ENCODE measurements around the gene RACK1.
A peak's percentile ranks its signal among the peaks of the same experiment; 100 is the strongest.

The RACK1 gene

GRCh38 chr5:181190711-181191525 lies 52.8 kb downstream of the RACK1 start:
- no peaks in the 10 kb centered on the region for H3K27me3 ChIP-seq (ENCODE audit: insufficient read depth, poor library complexity, severe bottlenecking)
- DNase-seq (ENCODE audit: low read depth in 1 of 2, low spot score in 1 of 2): peak in 1 of 2 experiments; percentile 63
- peak overlapping the region; percentile 81 for H3K27ac ChIP-seq (replicated peaks)
- H3K4me3 ChIP-seq (replicated peaks; ENCODE audit: insufficient read depth, low read length): peak overlapping the region; percentile 86
- TF ChIP-seq GABPA (IDR thresholded peaks at IDR 0.05; ENCODE audit: low read depth): no peak
- TF ChIP-seq REST (IDR thresholded peaks at IDR 0.05; ENCODE audit: insufficient replicate concordance, low read depth): peak; percentile 48

GRCh38 chr5:181189962-181190710 lies 53.6 kb downstream of the RACK1 start:
- Histone ChIP-seq H3K27me3 (ENCODE audit: insufficient read depth, poor library complexity, severe bottlenecking) (no peaks in the 10 kb centered on the region), H3K4me3 (replicated peaks; ENCODE audit: insufficient read depth, low read length) (peak overlapping the region; percentile 86), H3K27ac (replicated peaks) (peak overlapping the region; percentile 81)
- DNase-seq (ENCODE audit: low read depth in 1 of 2, low spot score in 1 of 2): no peak
- no peak for TF ChIP-seq SPI1 (IDR thresholded peaks at IDR 0.05; ENCODE audit: borderline replicate concordance, low read depth)
- TF ChIP-seq POLR2AphosphoS5 (IDR thresholded peaks at IDR 0.05; ENCODE audit: low read depth): no peak; the same call in 1 of the 2 replicates
- TF ChIP-seq REST (IDR thresholded peaks at IDR 0.05; ENCODE audit: insufficient replicate concordance, low read depth): no peak
- no peak for TF ChIP-seq GABPA (IDR thresholded peaks at IDR 0.05; ENCODE audit: low read depth)

- TF ChIP-seq POLR2AphosphoS5 (IDR thresholded peaks at IDR 0.05; ENCODE audit: low read depth): no peak
- TF ChIP-seq CTCF (IDR thresholded peaks at IDR 0.05; ENCODE audit: insufficient read depth, low read length): no peak
- TF ChIP-seq GABPA (IDR thresholded peaks at IDR 0.05; ENCODE audit: low read depth): no peak
- no peak for TF ChIP-seq SPI1 (IDR thresholded peaks at IDR 0.05; ENCODE audit: borderline replicate concordance, low read depth)
- TF ChIP-seq REST (IDR thresholded peaks at IDR 0.05; ENCODE audit: insufficient replicate concordance, low read depth): no peak
- no peak for DNase-seq (ENCODE audit: low read depth in 1 of 2, low spot score in 1 of 2)
- H3K4me3 ChIP-seq (replicated peaks; ENCODE audit: insufficient read depth, low read length): peak overlapping the region; percentile 86
- H3K27me3 ChIP-seq (ENCODE audit: insufficient read depth, poor library complexity, severe bottlenecking): no peaks in the 10 kb centered on the region
- H3K27ac ChIP-seq (replicated peaks): peak overlapping the region; percentile 83
Measured at GRCh38 chr5:181189363-181189961, 54.2 kb downstream of the RACK1 start.
